ENCODE measurements around the gene UNC93B1. TPM values are rescaled to one million over a fixed set of nuclear protein-coding genes. Genes with fewer than 3 reads are reported as not detected.

Gene UNC93B1
- total RNA-seq, 1 donor from 2014 or later, result 74.7 TPM

DNA sequence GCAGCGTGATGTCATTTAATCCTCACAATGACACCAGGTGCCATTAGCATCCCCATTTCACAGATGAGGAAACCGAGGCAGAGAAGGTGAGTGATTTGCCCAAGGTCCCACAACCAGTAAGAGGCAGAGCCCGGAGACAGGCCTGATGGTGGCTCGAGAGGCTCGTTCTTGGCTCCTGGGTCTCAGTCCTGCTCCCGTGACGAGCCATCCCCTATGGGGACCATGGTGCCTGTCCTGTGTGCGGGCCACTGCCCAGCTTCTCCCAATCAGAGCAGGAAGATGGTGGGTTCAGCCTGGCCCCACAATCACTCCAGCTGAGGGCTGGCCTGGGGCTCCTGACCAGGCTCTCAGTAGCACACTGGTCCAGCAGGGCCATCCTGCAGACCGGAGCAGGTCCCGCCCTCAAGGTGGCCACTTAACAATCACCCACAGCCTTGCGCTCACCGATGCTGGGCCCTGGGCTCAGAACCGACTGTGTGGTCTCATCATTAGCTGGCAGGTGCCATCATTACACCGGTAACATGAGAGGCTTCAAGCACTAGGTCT is 9.8 kb upstream of the UNC93B1 start:
- H3K27ac ChIP-seq, result peak overlapping the region; percentile 50 to 56
- intact Hi-C loops (cut with DNase I), result loop anchor here (10.0 kb wide), 1 partner anchor 431 kb away; no protein-coding TSS in a partner anchor
- H3K9me3 ChIP-seq, result no peaks in the 10 kb centered on the region
- no peaks in the 10 kb centered on the region for H3K27me3 ChIP-seq
- H3K4me1 ChIP-seq, result peaks cover 9 to 32% of the 10 kb centered on the region in 2 donors
- H3K4me3 ChIP-seq, result no peak overlapping the region
- TF ChIP-seq, protein P1, sequence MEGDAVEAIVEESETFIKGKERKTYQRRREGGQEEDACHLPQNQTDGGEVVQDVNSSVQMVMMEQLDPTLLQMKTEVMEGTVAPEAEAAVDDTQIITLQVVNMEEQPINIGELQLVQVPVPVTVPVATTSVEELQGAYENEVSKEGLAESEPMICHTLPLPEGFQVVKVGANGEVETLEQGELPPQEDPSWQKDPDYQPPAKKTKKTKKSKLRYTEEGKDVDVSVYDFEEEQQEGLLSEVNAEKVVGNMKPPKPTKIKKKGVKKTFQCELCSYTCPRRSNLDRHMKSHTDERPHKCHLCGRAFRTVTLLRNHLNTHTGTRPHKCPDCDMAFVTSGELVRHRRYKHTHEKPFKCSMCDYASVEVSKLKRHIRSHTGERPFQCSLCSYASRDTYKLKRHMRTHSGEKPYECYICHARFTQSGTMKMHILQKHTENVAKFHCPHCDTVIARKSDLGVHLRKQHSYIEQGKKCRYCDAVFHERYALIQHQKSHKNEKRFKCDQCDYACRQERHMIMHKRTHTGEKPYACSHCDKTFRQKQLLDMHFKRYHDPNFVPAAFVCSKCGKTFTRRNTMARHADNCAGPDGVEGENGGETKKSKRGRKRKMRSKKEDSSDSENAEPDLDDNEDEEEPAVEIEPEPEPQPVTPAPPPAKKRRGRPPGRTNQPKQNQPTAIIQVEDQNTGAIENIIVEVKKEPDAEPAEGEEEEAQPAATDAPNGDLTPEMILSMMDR (IDR thresholded peaks at IDR 0.05), result no peak
- H3K36me3 ChIP-seq, result no peaks in the 10 kb centered on the region
- no peak for DNase-seq (ENCODE audit: low spot score in 2 of 2)

DNA sequence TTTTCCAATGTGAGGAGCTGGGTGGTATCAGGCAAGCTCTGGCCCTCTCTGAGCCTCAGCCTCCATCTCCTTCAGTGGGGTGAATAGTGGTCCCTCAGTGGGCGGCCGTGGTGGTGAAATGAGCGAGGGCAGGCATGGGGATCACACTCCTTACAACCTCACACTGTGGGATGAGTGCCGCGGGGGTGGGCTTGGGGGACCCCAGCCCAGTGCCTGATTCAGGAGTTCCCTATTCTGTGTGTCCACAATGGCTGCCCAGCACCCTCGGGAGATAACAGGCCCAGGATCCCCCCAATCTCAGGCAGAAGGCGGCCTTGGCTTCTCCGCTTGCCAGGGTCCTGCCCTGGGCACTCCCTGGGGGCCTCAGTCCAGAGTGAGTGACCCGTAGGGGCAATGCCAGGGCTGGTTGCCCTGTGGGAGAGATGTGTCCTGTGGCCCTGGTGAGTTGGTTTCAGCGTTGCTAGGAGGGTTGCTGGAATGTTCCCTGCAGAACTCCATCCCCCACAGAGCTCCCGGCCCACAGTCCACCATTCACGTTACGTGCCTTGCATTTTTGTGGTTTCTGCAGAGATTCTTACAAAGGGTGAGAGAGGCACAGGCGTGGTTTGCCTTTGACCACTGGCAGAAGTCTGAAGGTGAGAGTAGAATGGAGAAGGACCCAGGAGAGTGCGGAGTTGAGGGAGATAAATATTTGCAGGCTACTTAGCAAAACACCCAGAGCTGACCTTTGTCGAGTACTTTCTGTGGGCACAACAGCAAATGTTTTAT is 9.1 kb upstream of the UNC93B1 start:
- TF ChIP-seq, protein P1 (IDR thresholded peaks at IDR 0.05), result no peak
- peaks cover 9 to 32% of the 10 kb centered on the region in 2 donors for H3K4me1 ChIP-seq
- H3K27me3 ChIP-seq, result no peaks in the 10 kb centered on the region
- H3K36me3 ChIP-seq, result no peaks in the 10 kb centered on the region
- no peak for DNase-seq (ENCODE audit: low spot score in 2 of 2)
- H3K4me3 ChIP-seq, result no peak overlapping the region
- intact Hi-C loops (cut with DNase I), result loop anchor here (10.0 kb wide), 1 partner anchor 432 kb away; no protein-coding TSS in a partner anchor
- no peaks in the 10 kb centered on the region for H3K9me3 ChIP-seq
- H3K27ac ChIP-seq, result peak overlapping the region; percentile 64 to 82

DNA sequence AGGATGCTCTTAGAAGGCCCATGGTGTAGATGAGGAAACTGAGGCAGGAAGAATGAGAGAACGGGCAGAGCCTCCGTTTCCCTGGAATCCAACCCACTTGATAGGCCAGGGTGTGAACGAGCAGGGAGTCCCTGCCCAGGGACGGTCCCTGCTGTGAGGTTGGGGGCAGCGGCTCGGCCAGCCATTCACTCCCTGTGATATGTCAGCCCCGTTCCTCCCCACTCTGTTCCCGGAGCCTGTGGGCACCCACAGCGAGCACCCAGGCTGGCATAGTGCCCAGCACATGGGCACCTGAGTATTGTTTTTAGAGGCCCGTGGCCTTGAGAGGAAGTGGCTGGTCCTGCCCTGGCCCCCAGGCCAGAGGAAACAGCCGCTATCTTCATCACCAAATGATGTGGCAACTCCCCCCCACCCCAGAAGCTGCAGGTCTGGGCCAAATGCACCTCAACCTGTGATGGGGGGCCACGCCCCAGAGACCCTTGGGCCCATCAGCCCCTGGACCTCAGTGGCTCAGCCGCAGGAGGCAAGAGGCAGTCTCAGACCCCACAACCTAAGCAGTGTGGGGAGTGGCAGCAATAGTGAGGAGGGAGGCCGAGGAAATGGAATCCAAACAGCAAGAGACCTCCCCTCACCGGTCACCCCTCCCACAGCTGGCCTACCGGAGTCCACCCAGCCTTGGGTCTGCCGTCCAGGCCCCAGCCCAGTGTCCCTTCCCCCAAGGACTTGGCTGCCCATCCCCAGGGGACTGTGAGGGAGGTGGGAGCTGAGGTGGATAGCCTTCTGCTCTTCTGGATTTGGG is 8.3 kb upstream of the UNC93B1 start:
- TF ChIP-seq, protein P1 (IDR thresholded peaks at IDR 0.05), result no peak

DNA sequence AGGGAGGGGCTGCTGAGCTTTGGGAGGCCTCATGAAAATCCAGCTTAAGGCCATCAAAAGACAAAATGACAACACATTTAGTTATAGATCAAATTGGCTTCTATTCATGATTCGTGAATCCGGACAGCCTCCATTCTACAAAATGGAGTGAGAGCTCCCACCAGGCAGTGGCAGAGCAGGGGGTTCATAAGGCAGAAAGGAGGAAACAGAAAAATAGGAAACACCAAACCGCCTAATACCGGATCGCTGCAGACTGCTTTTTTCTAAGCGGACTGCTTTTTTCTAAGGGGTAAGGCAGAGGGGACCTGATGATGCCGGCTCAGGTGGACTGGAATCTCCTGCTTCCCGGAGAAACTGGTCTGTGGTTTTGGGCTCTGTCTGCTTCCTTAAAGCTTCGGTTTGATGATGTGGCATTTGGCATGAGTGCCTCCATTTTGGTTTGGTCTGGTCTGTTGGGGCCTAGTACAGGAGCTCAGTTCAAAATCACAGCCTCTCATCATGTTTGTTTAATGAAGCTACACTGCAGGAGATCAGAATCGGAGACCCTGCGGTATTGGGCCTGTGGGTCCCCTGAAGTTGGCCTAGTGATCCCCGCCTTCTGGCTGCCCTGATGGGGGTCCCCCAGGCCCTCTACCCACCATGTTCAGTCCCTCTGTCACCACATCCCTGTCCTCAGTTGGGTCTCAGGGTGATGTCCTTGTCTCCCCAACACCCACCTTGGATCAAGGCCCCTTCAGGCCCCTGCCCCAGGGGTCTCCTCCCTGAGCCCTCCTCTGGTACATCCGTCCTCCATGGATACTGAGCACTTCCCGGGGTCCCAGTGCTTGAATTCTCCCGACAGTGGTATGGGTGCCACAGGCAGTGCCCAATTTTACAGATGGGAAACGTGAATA is 7.4 kb upstream of the UNC93B1 start:
- H3K4me3 ChIP-seq, result peak overlapping the region; percentile 35 to 60
- TF ChIP-seq, protein P1 (IDR thresholded peaks at IDR 0.05), result no peak
- no peaks in the 10 kb centered on the region for H3K9me3 ChIP-seq
- no peaks in the 10 kb centered on the region for H3K27me3 ChIP-seq
- no peaks in the 10 kb centered on the region for H3K36me3 ChIP-seq
- DNase-seq (ENCODE audit: low spot score in 2 of 2), result no peak
- peak overlapping the region; percentile 82 to 91 for H3K27ac ChIP-seq
- intact Hi-C loops (cut with DNase I), result loop anchor here (2.0 to 10.0 kb wide), 3 partner anchors 20 to 434 kb away; partner anchors contain the start of genes CHKA and NDUFS8
- H3K4me1 ChIP-seq, result peaks cover 9 to 32% of the 10 kb centered on the region in 2 donors

More for the DNA sequence above, 8.3 kb upstream of the UNC93B1 start:
- Histone ChIP-seq H3K4me1 (peaks cover 9 to 32% of the 10 kb centered on the region in 2 donors), H3K4me3 (no peak overlapping the region), H3K27ac (peak overlapping the region; percentile 64 to 82), H3K9me3 (no peaks in the 10 kb centered on the region), H3K36me3 (no peaks in the 10 kb centered on the region), H3K27me3 (no peaks in the 10 kb centered on the region)
- DNase-seq (ENCODE audit: low spot score in 2 of 2), result no peak
- intact Hi-C loops (cut with DNase I), result loop anchor here (10.0 kb wide), 1 partner anchor 433 kb away; no protein-coding TSS in a partner anchor
